Measurements from ENCODE around the gene DICER1. TPM values are rescaled to one million over a fixed set of nuclear protein-coding genes. Genes with fewer than 3 reads are reported as not detected.

DICER1 gene
- polyA plus RNA-seq, 1 donor from 2014 or later: 93.8 TPM

DNA sequence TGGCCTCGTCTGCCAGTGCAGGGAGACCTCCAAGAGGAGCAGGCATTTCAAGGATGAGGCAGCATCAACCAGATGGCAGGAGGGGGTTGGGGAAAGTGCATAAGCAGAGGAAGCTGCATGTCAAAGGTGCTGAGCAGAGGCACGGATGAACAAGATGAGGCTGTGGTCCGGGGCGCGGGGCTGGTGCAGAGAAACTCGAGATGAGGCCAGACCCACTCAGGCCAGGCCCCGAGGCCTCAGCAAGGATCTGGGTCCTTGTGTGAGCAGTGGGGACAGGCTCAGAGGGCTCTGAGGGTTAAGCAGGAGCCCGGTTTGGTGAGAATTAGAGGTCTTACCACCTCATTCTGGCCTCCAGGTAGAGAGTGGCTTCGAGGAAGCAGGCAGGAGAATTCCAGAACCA, 98.8 kb downstream of the DICER1 start:
- no peaks in the 10 kb centered on the region for H3F3A ChIP-seq (ENCODE audit: insufficient read depth, low read length, poor library complexity, severe bottlenecking)
- H3K9me3 ChIP-seq (ENCODE audit: low read length): no peaks in the 10 kb centered on the region
- no peak overlapping the region for H3K9ac ChIP-seq (ENCODE audit: low read length)
- H3K79me2 ChIP-seq (replicated peaks; ENCODE audit: insufficient read depth, low read length): no peaks in the 10 kb centered on the region
- H3K27ac ChIP-seq (ENCODE audit: low read length): no peak overlapping the region
- H4K20me1 ChIP-seq (ENCODE audit: insufficient read depth): no peaks in the 10 kb centered on the region
- no peaks in the 10 kb centered on the region for H3K9me2 ChIP-seq (ENCODE audit: insufficient read depth, low read length)
- TF ChIP-seq, protein P1, sequence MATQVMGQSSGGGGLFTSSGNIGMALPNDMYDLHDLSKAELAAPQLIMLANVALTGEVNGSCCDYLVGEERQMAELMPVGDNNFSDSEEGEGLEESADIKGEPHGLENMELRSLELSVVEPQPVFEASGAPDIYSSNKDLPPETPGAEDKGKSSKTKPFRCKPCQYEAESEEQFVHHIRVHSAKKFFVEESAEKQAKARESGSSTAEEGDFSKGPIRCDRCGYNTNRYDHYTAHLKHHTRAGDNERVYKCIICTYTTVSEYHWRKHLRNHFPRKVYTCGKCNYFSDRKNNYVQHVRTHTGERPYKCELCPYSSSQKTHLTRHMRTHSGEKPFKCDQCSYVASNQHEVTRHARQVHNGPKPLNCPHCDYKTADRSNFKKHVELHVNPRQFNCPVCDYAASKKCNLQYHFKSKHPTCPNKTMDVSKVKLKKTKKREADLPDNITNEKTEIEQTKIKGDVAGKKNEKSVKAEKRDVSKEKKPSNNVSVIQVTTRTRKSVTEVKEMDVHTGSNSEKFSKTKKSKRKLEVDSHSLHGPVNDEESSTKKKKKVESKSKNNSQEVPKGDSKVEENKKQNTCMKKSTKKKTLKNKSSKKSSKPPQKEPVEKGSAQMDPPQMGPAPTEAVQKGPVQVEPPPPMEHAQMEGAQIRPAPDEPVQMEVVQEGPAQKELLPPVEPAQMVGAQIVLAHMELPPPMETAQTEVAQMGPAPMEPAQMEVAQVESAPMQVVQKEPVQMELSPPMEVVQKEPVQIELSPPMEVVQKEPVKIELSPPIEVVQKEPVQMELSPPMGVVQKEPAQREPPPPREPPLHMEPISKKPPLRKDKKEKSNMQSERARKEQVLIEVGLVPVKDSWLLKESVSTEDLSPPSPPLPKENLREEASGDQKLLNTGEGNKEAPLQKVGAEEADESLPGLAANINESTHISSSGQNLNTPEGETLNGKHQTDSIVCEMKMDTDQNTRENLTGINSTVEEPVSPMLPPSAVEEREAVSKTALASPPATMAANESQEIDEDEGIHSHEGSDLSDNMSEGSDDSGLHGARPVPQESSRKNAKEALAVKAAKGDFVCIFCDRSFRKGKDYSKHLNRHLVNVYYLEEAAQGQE (IDR thresholded peaks at IDR 0.05; ENCODE audit: borderline replicate concordance): no peak
- TF ChIP-seq EZH2 (IDR thresholded peaks at IDR 0.05; ENCODE audit: borderline replicate concordance, insufficient read depth, low read length, poor library complexity, severe bottlenecking): no peak
- no peak overlapping the region for H3K4me3 ChIP-seq (ENCODE audit: low read length)
- H3K36me3 ChIP-seq (ENCODE audit: insufficient read depth, low read length): no peaks in the 10 kb centered on the region
- H2AFZ ChIP-seq (ENCODE audit: low read depth, low read length): no peak overlapping the region
- H3K4me2 ChIP-seq (ENCODE audit: low read length): no peak overlapping the region
- no peaks in the 10 kb centered on the region for H3K27me3 ChIP-seq (ENCODE audit: insufficient read depth, low read depth, low read length)

DNA sequence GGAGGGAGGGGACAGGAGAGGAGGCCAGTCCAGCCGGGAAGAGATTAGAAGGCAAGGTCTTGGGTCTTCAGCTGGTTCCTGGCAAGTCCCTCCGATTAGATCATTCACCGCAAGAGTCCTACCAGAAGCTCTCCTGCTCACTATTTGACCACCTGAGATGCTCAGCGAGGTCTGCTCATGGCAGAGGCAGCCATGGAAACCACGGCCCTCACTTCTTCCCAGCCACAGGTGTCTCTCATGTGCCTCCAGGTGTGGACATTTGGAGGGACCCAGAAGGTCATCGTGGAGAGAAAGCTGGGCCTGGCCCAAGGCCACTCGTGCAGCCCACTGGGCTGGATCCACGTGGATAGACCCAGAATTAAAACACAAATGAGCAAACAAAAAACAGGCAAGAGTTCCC, 99.5 kb downstream of the DICER1 start:
- Histone ChIP-seq H3K9me3 (ENCODE audit: low read length) (no peaks in the 10 kb centered on the region), H3K4me3 (ENCODE audit: low read length) (no peak overlapping the region)
- TF ChIP-seq EP300 (conservative IDR thresholded peaks at IDR 0.05; ENCODE audit: poor library complexity, severe bottlenecking) (no peak), TAF1 (IDR thresholded peaks at IDR 0.05; ENCODE audit: low read depth) (no peak), RAD21 (conservative IDR thresholded peaks at IDR 0.05) (no peak), SMC3 (conservative IDR thresholded peaks at IDR 0.05; ENCODE audit: poor library complexity) (no peak), MXI1 (conservative IDR thresholded peaks at IDR 0.05; ENCODE audit: poor library complexity, severe bottlenecking) (no peak), EZH2 (IDR thresholded peaks at IDR 0.05; ENCODE audit: borderline replicate concordance, insufficient read depth, low read length, poor library complexity, severe bottlenecking) (no peak), POLR2AphosphoS5 (IDR thresholded peaks at IDR 0.05) (no peak)
- TF ChIP-seq, protein P1 (IDR thresholded peaks at IDR 0.05; ENCODE audit: borderline replicate concordance): no peak
- TF ChIP-seq, protein P2, sequence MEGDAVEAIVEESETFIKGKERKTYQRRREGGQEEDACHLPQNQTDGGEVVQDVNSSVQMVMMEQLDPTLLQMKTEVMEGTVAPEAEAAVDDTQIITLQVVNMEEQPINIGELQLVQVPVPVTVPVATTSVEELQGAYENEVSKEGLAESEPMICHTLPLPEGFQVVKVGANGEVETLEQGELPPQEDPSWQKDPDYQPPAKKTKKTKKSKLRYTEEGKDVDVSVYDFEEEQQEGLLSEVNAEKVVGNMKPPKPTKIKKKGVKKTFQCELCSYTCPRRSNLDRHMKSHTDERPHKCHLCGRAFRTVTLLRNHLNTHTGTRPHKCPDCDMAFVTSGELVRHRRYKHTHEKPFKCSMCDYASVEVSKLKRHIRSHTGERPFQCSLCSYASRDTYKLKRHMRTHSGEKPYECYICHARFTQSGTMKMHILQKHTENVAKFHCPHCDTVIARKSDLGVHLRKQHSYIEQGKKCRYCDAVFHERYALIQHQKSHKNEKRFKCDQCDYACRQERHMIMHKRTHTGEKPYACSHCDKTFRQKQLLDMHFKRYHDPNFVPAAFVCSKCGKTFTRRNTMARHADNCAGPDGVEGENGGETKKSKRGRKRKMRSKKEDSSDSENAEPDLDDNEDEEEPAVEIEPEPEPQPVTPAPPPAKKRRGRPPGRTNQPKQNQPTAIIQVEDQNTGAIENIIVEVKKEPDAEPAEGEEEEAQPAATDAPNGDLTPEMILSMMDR (IDR thresholded peaks at IDR 0.05; ENCODE audit: poor library complexity, severe bottlenecking): no peak

More for the DNA sequence above, 99.5 kb downstream of the DICER1 start:
- no peak overlapping the region for H2AFZ ChIP-seq (ENCODE audit: low read depth, low read length)
- no peaks in the 10 kb centered on the region for H3K9me2 ChIP-seq (ENCODE audit: insufficient read depth, low read length)
- no peak overlapping the region for H3K9ac ChIP-seq (ENCODE audit: low read length)
- no peaks in the 10 kb centered on the region for H4K20me1 ChIP-seq (ENCODE audit: insufficient read depth)
- H3K27ac ChIP-seq (ENCODE audit: low read length): no peak overlapping the region
- no peaks in the 10 kb centered on the region for H3K36me3 ChIP-seq (ENCODE audit: insufficient read depth, low read length)
- H3F3A ChIP-seq (ENCODE audit: insufficient read depth, low read length, poor library complexity, severe bottlenecking): no peaks in the 10 kb centered on the region
- H3K27me3 ChIP-seq (ENCODE audit: insufficient read depth, low read depth, low read length): no peaks in the 10 kb centered on the region
- no peak overlapping the region for H3K4me2 ChIP-seq (ENCODE audit: low read length)
- H3K79me2 ChIP-seq (replicated peaks; ENCODE audit: insufficient read depth, low read length): no peaks in the 10 kb centered on the region

Data from neural cell (in vitro differentiated cells).